ENCODE results near the gene STRBP.

STRBP gene

GRCh38 chr9:123099042-123099441, 169.3 kb downstream of the STRBP start:
- no peak for DNase-seq (ENCODE audit: low read depth in 2 of 2)

GRCh38 chr9:123098096-123098459, 170.3 kb downstream of the STRBP start:
- DNase-seq (ENCODE audit: low read depth in 2 of 2), result no peak

- no peak for DNase-seq (ENCODE audit: low read depth in 2 of 2)
These were observed 170.8 kb downstream of the STRBP start for GRCh38 chr9:123097430-123098095.

- no peak for DNase-seq (ENCODE audit: low read depth in 2 of 2)
These were observed 171.4 kb downstream of the STRBP start for GRCh38 chr9:123096987-123097386.

GRCh38 chr9:123093141-123093540, 175.2 kb downstream of the STRBP start:
- no peak for DNase-seq (ENCODE audit: low read depth in 2 of 2)

GRCh38 chr9:123091459-123091858, 176.9 kb downstream of the STRBP start:
- DNase-seq (ENCODE audit: low read depth in 2 of 2), result no peak

GRCh38 chr9:123090956-123091355, 177.4 kb downstream of the STRBP start:
- no peak for DNase-seq (ENCODE audit: low read depth in 2 of 2)

- no peak for DNase-seq (ENCODE audit: low read depth in 2 of 2)
These were observed 178.0 kb downstream of the STRBP start for GRCh38 chr9:123090198-123090896.

- DNase-seq (ENCODE audit: low read depth in 2 of 2), result no peak
These were observed 178.6 kb downstream of the STRBP start for GRCh38 chr9:123089790-123090189.

GRCh38 chr9:123089040-123089439, 179.3 kb downstream of the STRBP start:
- DNase-seq (ENCODE audit: low read depth in 2 of 2), result no peak

- DNase-seq (ENCODE audit: low read depth in 2 of 2), result no peak
These were observed 181.0 kb downstream of the STRBP start for GRCh38 chr9:123087359-123087888.

- DNase-seq (ENCODE audit: low read depth in 2 of 2), result no peak
These were observed 182.5 kb downstream of the STRBP start for GRCh38 chr9:123085916-123086315.

GRCh38 chr9:123084256-123084655, 184.1 kb downstream of the STRBP start:
- DNase-seq (ENCODE audit: low read depth in 2 of 2), result no peak

- no peak for DNase-seq (ENCODE audit: low read depth in 2 of 2)
These were observed 184.7 kb downstream of the STRBP start for GRCh38 chr9:123083680-123084079.

- peak in 1 of 2 donors; percentile 2 for DNase-seq (ENCODE audit: low read depth in 2 of 2)
These were observed 186.6 kb downstream of the STRBP start for GRCh38 chr9:123081824-123082223.

GRCh38 chr9:123080444-123080843, 187.9 kb downstream of the STRBP start:
- no peak for DNase-seq (ENCODE audit: low read depth in 2 of 2)

- DNase-seq (ENCODE audit: low read depth in 2 of 2), result no peak
These were observed 193.8 kb downstream of the STRBP start for GRCh38 chr9:123074628-123075027.

GRCh38 chr9:123073991-123074422, 194.4 kb downstream of the STRBP start:
- no peak for DNase-seq (ENCODE audit: low read depth in 2 of 2)

GRCh38 chr9:123073441-123073840, 194.9 kb downstream of the STRBP start:
- DNase-seq (ENCODE audit: low read depth in 2 of 2), result no peak

- no peak for DNase-seq (ENCODE audit: low read depth in 2 of 2)
These were observed 195.9 kb downstream of the STRBP start for GRCh38 chr9:123072407-123072995.
